Type B pancreatic cell (in vitro differentiated cells): ENCODE data around the gene PLAC8. TPM values are rescaled to one million over a fixed set of nuclear protein-coding genes. Genes with fewer than 3 reads are reported as not detected.
"Not testable (repeated sequence)": the region's sequence is repeated elsewhere in the genome, so short reads cannot be mapped to it uniquely, and the experiment has no call there.

Experiments used
- DNase-seq: peaks from one replicate; pipeline ENCODE4 v3.0.0; 2021; ENCODE audit warnings: mixed read lengths; ENCODE audit not compliant: unreplicated experiment; ENCODE audit errors: extremely low spot score
- H3K27ac Mint-ChIP-seq: 2 replicates; pipeline ENCODE4 v1.8.0; 2021; ENCODE audit warnings: mild to moderate bottlenecking, mixed read lengths
- H3K27me3 Mint-ChIP-seq: 2 replicates; pipeline ENCODE4 v1.8.0; 2021; ENCODE audit warnings: mixed read lengths
- H3K36me3 Mint-ChIP-seq: 2 replicates; pipeline ENCODE4 v1.8.0; 2021; ENCODE audit warnings: mixed read lengths
- H3K4me1 Mint-ChIP-seq: one replicate; pipeline ENCODE4 v1.8.0; 2021; ENCODE audit warnings: mixed read lengths; ENCODE audit not compliant: unreplicated experiment
- H3K4me3 Mint-ChIP-seq: 2 replicates; pipeline ENCODE4 v1.8.0; 2021; ENCODE audit warnings: mild to moderate bottlenecking, mixed read lengths
- H3K9me3 Mint-ChIP-seq: 2 replicates; pipeline ENCODE4 v1.8.0; 2021; ENCODE audit warnings: mixed read lengths
- CTCF ChIP-seq: fragments of 200-600 bp; sonication (generic); conservative IDR thresholded peaks from 2 replicates; pipeline ENCODE4 v1.5.0; 2021; ENCODE audit warnings: antibody characterized with exemption, mild to moderate bottlenecking
- total RNA-seq: library from RNA; stranded (reverse); gene quantifications from 2 replicates; pipeline ENCODE4 v1.2.1, GENCODE V29; 2021; ENCODE audit warnings: low replicate concordance

PLAC8 gene
- total RNA-seq, 1 donor from 2014 or later, result 38.4 TPM

DNA sequence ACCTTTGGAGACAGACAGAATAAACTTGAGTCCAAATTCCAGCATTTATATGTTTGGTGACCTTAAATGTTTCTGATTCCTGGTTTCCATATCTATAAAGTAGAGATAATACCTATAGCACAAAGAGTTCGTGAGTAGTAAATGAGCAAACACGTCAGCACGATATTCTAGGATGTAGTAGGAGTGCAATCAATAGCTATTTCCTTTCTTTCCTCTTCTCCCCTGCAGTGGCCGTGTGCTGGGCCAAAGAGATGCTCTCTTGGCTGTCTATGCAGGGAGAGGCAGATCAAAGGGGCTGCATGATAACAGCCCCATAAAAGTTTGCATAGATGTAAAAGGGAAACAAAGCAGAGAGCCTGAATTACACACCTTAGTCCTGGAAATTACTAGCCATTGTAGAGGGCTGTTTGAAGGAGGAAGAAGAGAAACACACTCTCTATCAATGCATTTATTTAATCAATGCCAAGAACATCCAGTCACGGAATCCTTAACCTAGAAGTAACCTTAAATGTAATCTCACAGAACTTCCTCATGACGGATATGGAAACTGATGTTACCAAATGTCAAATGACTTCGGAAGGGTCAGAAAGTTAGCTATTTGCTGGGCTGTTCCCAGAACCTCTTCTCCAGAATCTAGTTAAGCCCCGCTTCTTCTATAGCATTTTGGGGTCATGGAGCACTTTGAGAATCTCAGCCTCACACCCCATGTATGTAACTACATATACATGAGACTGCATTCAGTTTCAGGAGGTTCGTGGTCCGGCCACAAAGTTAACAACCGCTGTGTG lies 35.5 kb upstream of the PLAC8 start:
- peak overlapping the region; percentile 65 for H3K27ac Mint-ChIP-seq
- peaks cover 5% of the 10 kb centered on the region for H3K4me1 Mint-ChIP-seq
- no peak for TF ChIP-seq CTCF
- peaks cover 8% of the 10 kb centered on the region for H3K27me3 Mint-ChIP-seq
- no peak for DNase-seq
- H3K4me3 Mint-ChIP-seq, result no peak overlapping the region
- no peaks in the 10 kb centered on the region for H3K9me3 Mint-ChIP-seq
- H3K36me3 Mint-ChIP-seq, result no peaks in the 10 kb centered on the region

DNA sequence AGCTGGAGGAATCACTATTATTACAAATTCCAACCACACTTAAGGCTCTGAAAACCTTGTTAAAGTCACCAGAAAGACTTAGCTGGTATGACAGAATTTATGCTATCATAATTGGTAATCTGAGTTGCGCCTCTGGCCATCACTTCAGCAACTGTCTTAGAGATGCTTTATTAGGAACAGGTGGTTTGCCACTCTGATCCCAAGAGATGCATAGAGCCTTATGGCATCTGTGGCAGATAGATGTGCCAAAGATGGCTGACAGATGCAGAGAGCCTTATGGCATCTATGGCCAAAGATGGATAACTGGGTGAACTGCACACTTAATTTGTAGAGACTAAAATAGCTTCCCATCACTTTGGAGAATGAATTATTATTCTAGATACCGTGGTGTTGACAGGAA lies 32.3 kb upstream of the PLAC8 start:
- Mint-ChIP-seq H3K27ac (no peak overlapping the region), H3K27me3 (peaks cover 8% of the 10 kb centered on the region), H3K9me3 (no peaks in the 10 kb centered on the region), H3K4me1 (no peaks in the 10 kb centered on the region), H3K36me3 (no peaks in the 10 kb centered on the region), H3K4me3 (no peak overlapping the region)
- no peak for DNase-seq
- no peak for TF ChIP-seq CTCF

DNA sequence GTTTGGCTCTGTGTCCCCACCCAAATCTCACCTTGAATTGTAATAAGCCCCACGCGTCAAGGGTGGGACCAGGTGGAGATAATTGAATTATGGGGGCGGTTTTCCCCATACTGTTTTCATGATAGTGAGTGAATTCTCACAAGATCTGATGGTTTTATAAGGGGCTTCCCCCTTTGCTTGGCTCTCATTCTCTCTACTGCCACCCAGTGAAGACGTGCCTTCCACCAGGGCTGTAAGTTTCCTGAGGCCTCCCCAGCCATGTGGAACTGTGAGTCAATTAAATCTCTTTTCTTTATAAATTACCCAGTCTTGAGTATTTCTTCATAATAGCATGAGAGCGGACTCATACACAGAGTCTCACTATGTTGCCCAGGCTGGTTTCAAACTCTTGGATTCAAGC lies 31.2 kb upstream of the PLAC8 start:
- not testable (repeated sequence) for H3K27ac Mint-ChIP-seq, H3K4me1 Mint-ChIP-seq, H3K27me3 Mint-ChIP-seq, H3K9me3 Mint-ChIP-seq, H3K4me3 Mint-ChIP-seq, DNase-seq, H3K36me3 Mint-ChIP-seq

GRCh38 chr4:83139514-83140156 lies 25.1 kb upstream of the PLAC8 start:
- DNase-seq, result no peak
- TF ChIP-seq CTCF, result no peak
- H3K27ac Mint-ChIP-seq, result no peak overlapping the region
- no peaks in the 10 kb centered on the region for H3K36me3 Mint-ChIP-seq
- H3K27me3 Mint-ChIP-seq, result no peaks in the 10 kb centered on the region
- H3K4me3 Mint-ChIP-seq, result no peak overlapping the region
- H3K4me1 Mint-ChIP-seq, result peaks cover 5% of the 10 kb centered on the region
- H3K9me3 Mint-ChIP-seq, result peaks cover 5% of the 10 kb centered on the region

DNA sequence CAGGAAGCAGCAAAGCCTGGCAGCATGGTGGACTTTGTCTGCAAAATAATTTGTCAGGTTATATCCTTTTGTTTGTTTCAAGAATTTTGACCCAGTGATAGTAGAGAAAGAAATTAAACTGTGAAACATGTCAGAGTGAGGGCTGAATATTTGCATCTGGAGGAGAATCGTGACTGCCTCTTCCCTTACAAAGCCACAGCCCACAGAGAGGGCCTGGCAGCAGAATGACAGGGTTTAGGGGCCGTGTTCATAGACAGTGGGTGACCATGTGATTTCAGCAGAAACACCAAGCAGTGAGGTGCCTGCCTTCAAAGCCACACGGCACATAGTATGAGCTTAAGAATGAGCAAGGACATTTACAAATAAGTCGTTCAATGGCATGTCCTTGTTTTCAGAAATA lies 24.4 kb upstream of the PLAC8 start:
- H3K27me3 Mint-ChIP-seq, result no peaks in the 10 kb centered on the region
- no peak overlapping the region for H3K4me3 Mint-ChIP-seq
- TF ChIP-seq CTCF, result no peak
- no peak for DNase-seq
- H3K27ac Mint-ChIP-seq, result no peak overlapping the region
- peaks cover 5% of the 10 kb centered on the region for H3K4me1 Mint-ChIP-seq
- peaks cover 5% of the 10 kb centered on the region for H3K9me3 Mint-ChIP-seq
- H3K36me3 Mint-ChIP-seq, result no peaks in the 10 kb centered on the region

DNA sequence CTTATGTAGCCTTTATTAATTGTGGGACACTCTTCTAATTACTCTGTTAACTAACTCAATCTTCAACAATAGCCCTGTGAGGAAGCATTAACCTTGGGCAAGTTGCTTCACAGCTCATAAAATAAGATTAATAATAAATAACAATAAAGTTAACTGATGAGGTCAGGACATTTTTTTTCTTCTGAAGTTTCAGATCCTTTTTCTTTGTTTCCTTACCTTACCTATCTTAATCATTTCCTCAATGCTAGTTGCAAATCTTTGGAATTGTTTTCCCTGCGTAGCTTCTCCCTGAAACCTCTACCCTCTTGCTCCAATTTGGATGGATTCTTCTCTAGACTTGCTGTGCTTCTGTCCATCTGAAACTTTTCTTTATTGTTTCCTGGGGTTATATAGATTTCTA lies 17.5 kb upstream of the PLAC8 start:
- no peaks in the 10 kb centered on the region for H3K36me3 Mint-ChIP-seq
- no peak for TF ChIP-seq CTCF
- H3K27me3 Mint-ChIP-seq, result no peaks in the 10 kb centered on the region
- no peak for DNase-seq
- no peaks in the 10 kb centered on the region for H3K4me1 Mint-ChIP-seq
- H3K9me3 Mint-ChIP-seq, result no peaks in the 10 kb centered on the region
- H3K4me3 Mint-ChIP-seq, result no peak overlapping the region
- no peak overlapping the region for H3K27ac Mint-ChIP-seq
